HCT116 (cell line): ENCODE data around the gene SMARCD2.

Experiments used
- CEBPB ChIP-seq: IDR thresholded peaks from 2 replicates; pipeline ENCODE4 v1.6.1; 2012; ENCODE audit warnings: low read depth
- EZH2phosphoT487 ChIP-seq: fragments of 200-600 bp; IDR thresholded peaks from 2 replicates; pipeline ENCODE4 v1.6.1; 2018; ENCODE audit warnings: antibody characterized with exemption, borderline replicate concordance
- POLR2A ChIP-seq: IDR thresholded peaks from 2 replicates; pipeline ENCODE4 v1.7.0; 2011; ENCODE audit warnings: borderline replicate concordance; ENCODE audit not compliant: insufficient read depth, insufficient read length; ENCODE audit errors: extremely low read depth
- TF ChIP-seq, protein P1 (sequence below), 3 experiments: fragments of 200-600 bp in 1 of 3; sonication (generic) in 1 of 3; IDR thresholded peaks in 2 of 3; conservative IDR thresholded peaks in 1 of 3; 2 replicates each; pipeline ENCODE4 v1.5.1; 2012 to 2017; ENCODE audit warnings: low read depth in 2 of 3, low read length in 2 of 3, antibody characterized with exemption in 1 of 3, borderline replicate concordance in 1 of 3, control low read depth in 1 of 3, mild to moderate bottlenecking in 1 of 3, mixed read lengths in 1 of 3, mixed run types in 1 of 3, moderate library complexity in 1 of 3; ENCODE audit not compliant: insufficient read depth in 1 of 3

DNA sequence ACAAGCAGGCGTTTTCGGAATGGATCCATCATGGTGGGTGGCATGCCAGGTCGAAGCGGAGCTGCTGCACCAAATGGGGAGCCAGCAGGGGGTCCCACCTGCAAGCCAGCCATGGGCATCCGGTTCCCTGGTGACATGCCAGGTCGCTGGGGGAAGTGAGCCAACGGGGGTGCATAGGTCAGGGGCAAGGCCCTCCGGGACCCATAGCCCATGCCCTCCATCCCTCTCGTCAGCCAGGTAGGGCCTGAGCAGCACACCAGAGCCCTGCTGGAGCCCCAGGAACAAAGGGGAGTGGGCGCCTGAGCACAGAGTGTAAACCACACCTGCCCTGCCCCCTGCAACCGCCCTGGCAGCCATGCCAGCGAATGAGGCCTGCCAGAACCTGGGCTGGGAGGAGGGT lies 5.0 kb downstream of the SMARCD2 start:
- TF ChIP-seq, protein P1, sequence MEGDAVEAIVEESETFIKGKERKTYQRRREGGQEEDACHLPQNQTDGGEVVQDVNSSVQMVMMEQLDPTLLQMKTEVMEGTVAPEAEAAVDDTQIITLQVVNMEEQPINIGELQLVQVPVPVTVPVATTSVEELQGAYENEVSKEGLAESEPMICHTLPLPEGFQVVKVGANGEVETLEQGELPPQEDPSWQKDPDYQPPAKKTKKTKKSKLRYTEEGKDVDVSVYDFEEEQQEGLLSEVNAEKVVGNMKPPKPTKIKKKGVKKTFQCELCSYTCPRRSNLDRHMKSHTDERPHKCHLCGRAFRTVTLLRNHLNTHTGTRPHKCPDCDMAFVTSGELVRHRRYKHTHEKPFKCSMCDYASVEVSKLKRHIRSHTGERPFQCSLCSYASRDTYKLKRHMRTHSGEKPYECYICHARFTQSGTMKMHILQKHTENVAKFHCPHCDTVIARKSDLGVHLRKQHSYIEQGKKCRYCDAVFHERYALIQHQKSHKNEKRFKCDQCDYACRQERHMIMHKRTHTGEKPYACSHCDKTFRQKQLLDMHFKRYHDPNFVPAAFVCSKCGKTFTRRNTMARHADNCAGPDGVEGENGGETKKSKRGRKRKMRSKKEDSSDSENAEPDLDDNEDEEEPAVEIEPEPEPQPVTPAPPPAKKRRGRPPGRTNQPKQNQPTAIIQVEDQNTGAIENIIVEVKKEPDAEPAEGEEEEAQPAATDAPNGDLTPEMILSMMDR (IDR thresholded peaks at IDR 0.05 in 2 of 3, conservative IDR thresholded peaks at IDR 0.05 in 1 of 3; ENCODE audit: borderline replicate concordance in 1 of 3, insufficient read depth in 1 of 3, low read depth in 2 of 3, low read length in 2 of 3): no peak
- TF ChIP-seq CEBPB (no peak), POLR2A (no peak), EZH2phosphoT487 (no peak)
